RPMI8226 (cell line): ENCODE results near the gene ADAM15.

Experiments
- DNase-seq: peaks from one replicate; pipeline ENCODE4 v3.0.0-alpha.2; 2015

ADAM15 gene

GRCh38 chr1:155086856-155087535 is 35.9 kb downstream of the ADAM15 start:
- no peak for DNase-seq

- DNase-seq, result peak; percentile 89
These were observed 40.2 kb downstream of the ADAM15 start for GRCh38 chr1:155091071-155092051.

- no peak for DNase-seq
These were observed 41.0 kb downstream of the ADAM15 start for GRCh38 chr1:155092131-155092530.

- DNase-seq, result no peak
These were observed 41.5 kb downstream of the ADAM15 start for GRCh38 chr1:155092641-155093040.

GRCh38 chr1:155093911-155094621 is 43.0 kb downstream of the ADAM15 start:
- peak; percentile 77 for DNase-seq

- no peak for DNase-seq
These were observed 43.5 kb downstream of the ADAM15 start for GRCh38 chr1:155094622-155094948.

- DNase-seq, result no peak
These were observed 48.2 kb downstream of the ADAM15 start for GRCh38 chr1:155099331-155099730.

- DNase-seq, result no peak
These were observed 52.2 kb downstream of the ADAM15 start for GRCh38 chr1:155103325-155103724.

- DNase-seq, result peak; percentile 54
These were observed 53.8 kb downstream of the ADAM15 start for GRCh38 chr1:155104605-155105534.

GRCh38 chr1:155105604-155106011 is 54.5 kb downstream of the ADAM15 start:
- no peak for DNase-seq

- DNase-seq, result peak; percentile 68
These were observed 55.7 kb downstream of the ADAM15 start for GRCh38 chr1:155106862-155107261.

- DNase-seq, result no peak
These were observed 56.5 kb downstream of the ADAM15 start for GRCh38 chr1:155107309-155108264.

GRCh38 chr1:155108296-155108695 is 57.2 kb downstream of the ADAM15 start:
- DNase-seq, result no peak

- no peak for DNase-seq
These were observed 59.3 kb downstream of the ADAM15 start for GRCh38 chr1:155110381-155110780.

- DNase-seq, result no peak
These were observed 59.7 kb downstream of the ADAM15 start for GRCh38 chr1:155110826-155111225.
